ENCODE measurements around the gene SGSM1.
"Not testable (repeated sequence)": the region's sequence is repeated elsewhere in the genome, so short reads cannot be mapped to it uniquely, and the experiment has no call there.

- peak; percentile 10 for TF ChIP-seq CTCF (IDR thresholded peaks at IDR 0.05; ENCODE audit: borderline replicate concordance, extremely low read depth, low read length, poor library complexity, severe bottlenecking)
- TF ChIP-seq EZH2 (IDR thresholded peaks at IDR 0.05; ENCODE audit: borderline replicate concordance, low read depth, low read length, severe bottlenecking): not testable (repeated sequence)
Measured at GRCh38 chr22:24837517-24837916, 31.5 kb downstream of the SGSM1 start.

Data from DND-41 (cell line).